ENCODE results near the gene BAG5.

The BAG5 gene

DNA sequence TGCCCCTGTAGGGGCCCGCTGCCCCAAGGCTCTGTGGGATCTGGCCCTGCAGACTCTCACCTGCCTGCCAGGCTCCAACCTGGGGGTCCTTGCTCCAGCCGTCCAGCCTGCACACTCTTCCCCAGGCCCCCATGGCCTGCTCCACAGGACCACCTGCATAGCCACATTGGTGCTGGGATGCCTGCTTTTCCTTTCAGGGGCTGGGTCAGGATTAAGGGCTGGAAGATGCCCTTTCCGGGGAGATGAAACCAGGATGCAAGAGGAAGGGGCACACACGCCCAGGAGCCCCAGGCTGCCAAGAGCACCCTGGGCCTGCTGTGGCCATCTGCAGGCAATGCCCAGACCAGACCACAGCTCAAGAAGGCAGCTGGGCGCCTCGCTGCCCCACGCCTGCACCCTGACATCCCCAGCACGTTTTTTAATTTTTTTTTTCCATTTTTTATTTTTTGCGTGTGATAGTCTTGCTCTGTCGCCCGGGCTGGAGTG is 15.0 kb downstream of the BAG5 start:
- Histone ChIP-seq H2BK5ac (ENCODE audit: low read length) (no peak overlapping the region), H3K36me3 (ENCODE audit: control insufficient read depth, insufficient read depth, low read length) (no peaks in the 10 kb centered on the region), H3K56ac (ENCODE audit: low read length) (no peak overlapping the region), H3K79me2 (ENCODE audit: control insufficient read depth, insufficient read depth, low read length) (no peaks in the 10 kb centered on the region), H3K4me2 (ENCODE audit: low read length) (no peak overlapping the region), H3K27ac (ENCODE audit: low read depth, low read length) (no peak overlapping the region), H3K27me3 (ENCODE audit: insufficient read depth, low read length, poor library complexity) (no peaks in the 10 kb centered on the region), H3K4me3 (ENCODE audit: low read length) (no peak overlapping the region), H2AK5ac (ENCODE audit: low read length) (no peak overlapping the region), H3K4me1 (ENCODE audit: control insufficient read depth, low read depth, low read length) (peaks cover 3% of the 10 kb centered on the region), H4K8ac (ENCODE audit: low read depth, low read length) (no peak overlapping the region), H3K18ac (ENCODE audit: low read length) (no peak overlapping the region), H2BK15ac (replicated peaks; ENCODE audit: low read depth) (no peak overlapping the region), H3K4ac (ENCODE audit: low read depth, low read length) (no peak overlapping the region), H3K9ac (ENCODE audit: low read length) (no peak overlapping the region), H2BK120ac (ENCODE audit: low read depth, low read length) (no peak overlapping the region), H3K23ac (ENCODE audit: low read length) (no peak overlapping the region), H4K5ac (ENCODE audit: low read length) (no peak overlapping the region), H3K79me1 (ENCODE audit: low read length) (no peaks in the 10 kb centered on the region)
- no CpG with 5 or more reads among the region's 11 CpGs for WGBS (ENCODE audit: extremely low coverage, insufficient coverage, low lambda C conversion rate)
- no peak for DNase-seq

DNA sequence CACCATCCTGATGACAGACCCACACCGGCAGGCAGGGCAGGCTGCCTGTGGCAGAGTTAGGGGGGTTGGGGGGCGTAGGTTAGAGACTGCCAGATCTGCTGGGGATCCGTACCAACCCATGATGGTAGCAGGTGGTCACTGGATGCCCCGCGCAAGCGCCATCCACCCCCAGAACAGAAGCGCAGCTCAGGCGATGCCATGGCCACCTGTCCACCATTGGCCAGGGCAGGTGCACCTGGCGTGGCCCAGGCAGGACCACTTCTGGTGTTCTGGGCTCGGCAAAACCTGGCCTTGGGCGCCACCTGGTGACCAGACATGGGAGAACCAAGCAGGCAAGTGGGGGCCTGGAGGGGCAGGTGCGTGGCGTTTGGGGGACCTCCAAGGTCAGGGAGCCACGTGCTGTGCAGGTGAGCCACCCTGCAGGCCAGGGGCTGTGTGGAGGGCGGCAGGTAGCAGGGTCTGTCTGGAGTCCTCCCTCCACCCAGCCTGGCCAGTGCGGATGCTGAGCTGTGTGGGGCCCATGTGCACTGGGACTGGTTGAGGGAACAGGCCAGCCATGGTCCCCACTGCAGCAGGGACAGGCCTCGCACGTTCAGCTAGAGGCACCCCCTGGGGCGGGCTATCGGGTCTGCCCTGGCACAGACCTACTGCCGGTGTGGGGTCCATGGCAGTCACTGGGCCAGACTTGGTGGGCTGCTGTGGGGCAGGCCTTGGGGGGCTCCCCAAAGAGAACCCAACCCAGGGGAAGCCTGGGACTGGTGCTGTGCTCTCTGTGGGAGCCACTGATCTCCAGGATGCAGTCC is 15.6 kb downstream of the BAG5 start:
- peak; percentile 70 for DNase-seq
- peaks cover 7% of the 10 kb centered on the region for H3K4me1 ChIP-seq (ENCODE audit: control insufficient read depth, low read depth, low read length)

DNA sequence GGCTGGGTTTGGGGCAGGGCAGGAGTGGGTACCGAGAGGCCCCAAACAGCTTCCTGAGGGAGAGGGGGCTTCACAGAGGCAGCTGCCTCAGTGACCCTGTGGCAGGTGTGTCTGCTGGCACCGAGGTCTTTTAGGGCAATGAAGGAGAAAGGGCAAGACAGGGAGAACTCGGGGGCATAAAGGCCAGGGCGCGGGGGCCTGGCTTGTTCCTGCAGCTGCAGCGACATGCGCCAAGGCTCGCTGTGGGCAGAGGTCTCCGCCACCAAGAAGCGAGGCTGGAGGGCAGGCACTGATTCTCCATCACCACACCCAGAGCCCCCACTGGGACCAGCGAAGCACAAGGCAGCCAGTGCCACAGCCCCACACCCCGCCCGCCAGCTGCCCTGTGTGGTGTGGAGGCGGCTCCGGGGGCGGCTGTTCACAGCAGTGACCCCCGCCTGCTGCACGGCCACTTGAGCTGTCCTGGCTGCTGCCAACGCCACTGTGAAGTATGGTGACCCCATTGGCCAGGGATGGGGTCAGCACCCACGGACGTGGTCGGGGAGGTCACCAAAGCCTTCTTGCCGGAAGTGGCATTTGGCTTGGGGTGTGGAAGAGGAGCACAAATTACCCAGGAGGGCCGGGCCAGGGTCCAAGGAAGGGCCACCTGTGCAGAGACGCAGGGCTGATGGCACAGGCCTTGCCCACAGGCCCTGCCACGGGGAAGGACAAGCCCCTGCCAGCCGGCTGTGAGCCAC is 16.4 kb downstream of the BAG5 start:
- H3K9ac ChIP-seq (ENCODE audit: low read length) = no peak overlapping the region
- H3K36me3 ChIP-seq (ENCODE audit: control insufficient read depth, insufficient read depth, low read length) = no peaks in the 10 kb centered on the region
- no CpG with 5 or more reads among the region's 27 CpGs for WGBS (ENCODE audit: extremely low coverage, insufficient coverage, low lambda C conversion rate)
- no peak overlapping the region for H3K18ac ChIP-seq (ENCODE audit: low read length)
- H3K4me1 ChIP-seq (ENCODE audit: control insufficient read depth, low read depth, low read length) = peaks cover 7% of the 10 kb centered on the region
- no peaks in the 10 kb centered on the region for H3K79me1 ChIP-seq (ENCODE audit: low read length)
- no peak overlapping the region for H3K4me2 ChIP-seq (ENCODE audit: low read length)
- H2BK15ac ChIP-seq (replicated peaks; ENCODE audit: low read depth) = no peak overlapping the region
- H3K56ac ChIP-seq (ENCODE audit: low read length) = no peak overlapping the region
- no peak overlapping the region for H2BK5ac ChIP-seq (ENCODE audit: low read length)
- no peak overlapping the region for H3K23ac ChIP-seq (ENCODE audit: low read length)
- no peak overlapping the region for H2AK5ac ChIP-seq (ENCODE audit: low read length)
- no peaks in the 10 kb centered on the region for H3K27me3 ChIP-seq (ENCODE audit: insufficient read depth, low read length, poor library complexity)
- no peak overlapping the region for H2BK120ac ChIP-seq (ENCODE audit: low read depth, low read length)
- no peaks in the 10 kb centered on the region for H3K79me2 ChIP-seq (ENCODE audit: control insufficient read depth, insufficient read depth, low read length)
- no peak overlapping the region for H4K8ac ChIP-seq (ENCODE audit: low read depth, low read length)
- H3K4me3 ChIP-seq (ENCODE audit: low read length) = no peak overlapping the region
- no peak overlapping the region for H3K4ac ChIP-seq (ENCODE audit: low read depth, low read length)
- no peak overlapping the region for H3K27ac ChIP-seq (ENCODE audit: low read depth, low read length)
- DNase-seq = no peak
- no peak overlapping the region for H4K5ac ChIP-seq (ENCODE audit: low read length)

More for the DNA sequence above, 15.6 kb downstream of the BAG5 start:
- no peak overlapping the region for H3K56ac ChIP-seq (ENCODE audit: low read length)
- H3K4ac ChIP-seq (ENCODE audit: low read depth, low read length) = no peak overlapping the region
- H3K18ac ChIP-seq (ENCODE audit: low read length) = no peak overlapping the region
- H3K4me3 ChIP-seq (ENCODE audit: low read length) = no peak overlapping the region
- no peak overlapping the region for H2BK5ac ChIP-seq (ENCODE audit: low read length)
- H3K79me2 ChIP-seq (ENCODE audit: control insufficient read depth, insufficient read depth, low read length) = no peaks in the 10 kb centered on the region
- WGBS (ENCODE audit: extremely low coverage, insufficient coverage, low lambda C conversion rate) = no CpG with 5 or more reads among the region's 21 CpGs
- no peaks in the 10 kb centered on the region for H3K36me3 ChIP-seq (ENCODE audit: control insufficient read depth, insufficient read depth, low read length)
- H2BK15ac ChIP-seq (replicated peaks; ENCODE audit: low read depth) = no peak overlapping the region
- H3K9ac ChIP-seq (ENCODE audit: low read length) = no peak overlapping the region
- H4K5ac ChIP-seq (ENCODE audit: low read length) = no peak overlapping the region
- no peak overlapping the region for H3K27ac ChIP-seq (ENCODE audit: low read depth, low read length)
- no peaks in the 10 kb centered on the region for H3K27me3 ChIP-seq (ENCODE audit: insufficient read depth, low read length, poor library complexity)
- H3K23ac ChIP-seq (ENCODE audit: low read length) = no peak overlapping the region
- H4K8ac ChIP-seq (ENCODE audit: low read depth, low read length) = no peak overlapping the region
- no peak overlapping the region for H2BK120ac ChIP-seq (ENCODE audit: low read depth, low read length)
- H2AK5ac ChIP-seq (ENCODE audit: low read length) = no peak overlapping the region
- no peak overlapping the region for H3K4me2 ChIP-seq (ENCODE audit: low read length)
- H3K79me1 ChIP-seq (ENCODE audit: low read length) = no peaks in the 10 kb centered on the region

DNA sequence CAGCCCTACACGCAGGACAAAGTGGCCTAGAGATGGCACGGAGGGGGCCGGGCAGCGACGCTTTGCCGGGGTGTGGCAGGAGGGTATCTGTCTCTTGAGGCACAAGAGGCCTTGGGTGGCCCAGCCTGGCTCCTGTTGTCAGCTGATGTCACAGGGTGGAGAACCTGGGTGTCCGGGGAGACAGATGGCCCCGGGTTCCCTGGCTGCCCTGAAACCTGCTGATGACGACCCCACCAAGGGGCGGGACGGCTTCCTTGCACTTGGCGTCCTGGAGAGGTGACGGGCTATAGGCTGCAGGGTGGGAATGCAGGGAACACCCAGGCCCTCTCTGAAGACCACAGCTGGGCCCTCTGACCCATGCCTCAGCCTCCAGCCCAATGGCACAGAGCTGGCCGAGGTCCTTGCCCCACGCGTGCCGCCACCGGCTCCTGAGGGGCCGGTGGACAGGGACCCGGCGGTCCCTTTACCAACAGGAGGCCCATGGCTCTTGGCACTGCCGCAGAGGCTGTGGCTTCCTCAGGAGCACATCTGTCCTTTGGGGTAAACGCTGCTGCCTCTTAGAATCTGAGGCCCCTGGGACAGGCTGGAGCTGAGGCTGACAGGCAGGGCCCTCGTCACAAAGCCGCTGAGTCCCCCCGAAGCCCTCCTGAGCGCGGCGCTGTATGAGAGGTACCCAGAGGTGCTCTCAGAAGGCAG is 17.1 kb downstream of the BAG5 start:
- Histone ChIP-seq H3K79me1 (ENCODE audit: low read length) (no peaks in the 10 kb centered on the region), H2BK15ac (replicated peaks; ENCODE audit: low read depth) (no peak overlapping the region), H3K23ac (ENCODE audit: low read length) (no peak overlapping the region), H3K27ac (ENCODE audit: low read depth, low read length) (no peak overlapping the region), H4K5ac (ENCODE audit: low read length) (no peak overlapping the region), H3K4me1 (ENCODE audit: control insufficient read depth, low read depth, low read length) (peaks cover 7% of the 10 kb centered on the region), H3K4ac (ENCODE audit: low read depth, low read length) (no peak overlapping the region), H3K4me3 (ENCODE audit: low read length) (no peak overlapping the region), H3K79me2 (ENCODE audit: control insufficient read depth, insufficient read depth, low read length) (no peaks in the 10 kb centered on the region), H3K56ac (ENCODE audit: low read length) (no peak overlapping the region), H4K8ac (ENCODE audit: low read depth, low read length) (no peak overlapping the region), H3K4me2 (ENCODE audit: low read length) (no peak overlapping the region), H2BK5ac (ENCODE audit: low read length) (no peak overlapping the region), H3K9ac (ENCODE audit: low read length) (no peak overlapping the region), H2BK120ac (ENCODE audit: low read depth, low read length) (no peak overlapping the region), H2AK5ac (ENCODE audit: low read length) (no peak overlapping the region), H3K18ac (ENCODE audit: low read length) (no peak overlapping the region), H3K36me3 (ENCODE audit: control insufficient read depth, insufficient read depth, low read length) (no peaks in the 10 kb centered on the region), H3K27me3 (ENCODE audit: insufficient read depth, low read length, poor library complexity) (no peaks in the 10 kb centered on the region)
- no peak for DNase-seq
- no CpG with 5 or more reads among the region's 29 CpGs for WGBS (ENCODE audit: extremely low coverage, insufficient coverage, low lambda C conversion rate)

DNA sequence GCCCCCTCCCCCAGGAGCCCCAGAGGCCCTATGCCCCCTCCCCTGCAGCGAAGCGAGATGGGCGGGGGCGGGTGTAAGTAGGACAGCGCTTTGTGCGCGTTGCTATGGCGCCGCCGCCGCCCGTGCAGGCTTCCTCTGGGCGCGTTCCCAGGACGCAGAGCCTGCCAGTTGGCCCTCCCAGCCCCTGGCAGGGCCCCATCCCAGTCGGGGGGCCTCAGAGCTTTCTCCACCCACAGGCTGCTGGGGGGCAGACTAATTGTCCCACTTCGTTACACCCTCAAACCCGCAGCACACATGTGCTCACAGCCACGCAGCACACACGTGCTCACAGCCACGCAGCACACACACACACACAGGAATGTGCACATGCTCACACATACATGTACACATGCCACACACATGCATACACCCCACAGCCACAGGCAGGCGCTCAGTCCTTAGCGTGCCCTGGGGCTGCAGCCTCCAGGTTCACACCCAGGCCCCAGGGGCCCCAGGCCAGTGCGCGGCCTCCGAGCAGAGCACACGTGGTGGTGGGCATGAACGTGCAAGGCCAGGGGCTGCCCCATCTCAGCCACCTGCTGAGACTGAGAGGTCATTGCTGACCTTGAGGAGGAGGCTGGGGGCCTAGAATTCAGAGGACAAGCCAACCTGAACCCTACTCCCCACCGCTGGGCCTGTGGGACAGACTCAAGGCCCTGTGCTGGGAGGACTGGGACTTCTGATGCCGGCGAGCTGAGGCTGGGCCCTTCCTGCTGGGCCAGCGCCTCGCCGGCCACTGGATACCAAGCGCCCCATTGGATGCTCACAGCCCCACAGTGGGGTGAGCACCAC is 17.9 kb downstream of the BAG5 start:
- no peak overlapping the region for H3K4me3 ChIP-seq (ENCODE audit: low read length)
- H3K9ac ChIP-seq (ENCODE audit: low read length) = no peak overlapping the region
- no peak overlapping the region for H2BK5ac ChIP-seq (ENCODE audit: low read length)
- no peak overlapping the region for H4K5ac ChIP-seq (ENCODE audit: low read length)
- no peak overlapping the region for H3K23ac ChIP-seq (ENCODE audit: low read length)
- H2BK15ac ChIP-seq (replicated peaks; ENCODE audit: low read depth) = no peak overlapping the region
- H3K4me2 ChIP-seq (ENCODE audit: low read length) = no peak overlapping the region
- no peak overlapping the region for H3K4ac ChIP-seq (ENCODE audit: low read depth, low read length)
- DNase-seq = no peak
- no peak overlapping the region for H3K18ac ChIP-seq (ENCODE audit: low read length)
- no peak overlapping the region for H2BK120ac ChIP-seq (ENCODE audit: low read depth, low read length)
- H3K27me3 ChIP-seq (ENCODE audit: insufficient read depth, low read length, poor library complexity) = no peaks in the 10 kb centered on the region
- H2AK5ac ChIP-seq (ENCODE audit: low read length) = no peak overlapping the region
- H3K36me3 ChIP-seq (ENCODE audit: control insufficient read depth, insufficient read depth, low read length) = no peaks in the 10 kb centered on the region
- no CpG with 5 or more reads among the region's 35 CpGs for WGBS (ENCODE audit: extremely low coverage, insufficient coverage, low lambda C conversion rate)
- no peak overlapping the region for H4K8ac ChIP-seq (ENCODE audit: low read depth, low read length)
- peaks cover 7% of the 10 kb centered on the region for H3K4me1 ChIP-seq (ENCODE audit: control insufficient read depth, low read depth, low read length)
- H3K79me1 ChIP-seq (ENCODE audit: low read length) = no peaks in the 10 kb centered on the region
- no peaks in the 10 kb centered on the region for H3K79me2 ChIP-seq (ENCODE audit: control insufficient read depth, insufficient read depth, low read length)
- H3K56ac ChIP-seq (ENCODE audit: low read length) = no peak overlapping the region
- H3K27ac ChIP-seq (ENCODE audit: low read depth, low read length) = no peak overlapping the region
